Measurements from ENCODE around the gene COX8C.
A peak's percentile ranks its signal among the peaks of the same experiment; 100 is the strongest.

Gene COX8C

GRCh38 chr14:93329965-93330608, 16.9 kb upstream of the COX8C start:
- H3K27me3 ChIP-seq = no peaks in the 10 kb centered on the region
- H3K27ac ChIP-seq = no peak overlapping the region
- no peak for TF ChIP-seq CTCF (IDR thresholded peaks at IDR 0.05)
- intact Hi-C loops (cut with DNase I; ENCODE audit: low total_unique reads) = loop anchor here (5.0 kb wide), 1 partner anchor 218 kb away; no protein-coding TSS in a partner anchor
- DNase-seq = no peak
- H3K9me3 ChIP-seq = no peaks in the 10 kb centered on the region
- H3K36me3 ChIP-seq = no peaks in the 10 kb centered on the region
- H3K4me3 ChIP-seq = no peak overlapping the region
- H3K4me1 ChIP-seq = peaks cover 0 to 24% (median 14%) of the 10 kb centered on the region in 4 donors

- H3K9me3 ChIP-seq = no peaks in the 10 kb centered on the region
- no peak overlapping the region for H3K4me3 ChIP-seq
- H3K27me3 ChIP-seq = no peaks in the 10 kb centered on the region
- DNase-seq = no peak
- intact Hi-C loops (cut with DNase I; ENCODE audit: low total_unique reads) = loop anchor here (5.0 kb wide), 1 partner anchor 218 kb away; no protein-coding TSS in a partner anchor
- H3K27ac ChIP-seq = no peak overlapping the region
- H3K4me1 ChIP-seq = peaks cover 0 to 24% (median 14%) of the 10 kb centered on the region in 4 donors
- H3K36me3 ChIP-seq = no peaks in the 10 kb centered on the region
- no peak for TF ChIP-seq CTCF (IDR thresholded peaks at IDR 0.05)
Observed at GRCh38 chr14:93330609-93331000, 16.4 kb upstream of the COX8C start.

- H3K27ac ChIP-seq = peak overlapping the region; percentile 97
- peak in 1 of 2 donors; percentile 28 for DNase-seq
- TF ChIP-seq CTCF (IDR thresholded peaks at IDR 0.05) = no peak
Observed at GRCh38 chr14:93331002-93331727, 15.8 kb upstream of the COX8C start.

GRCh38 chr14:93331728-93332396, 15.1 kb upstream of the COX8C start:
- TF ChIP-seq CTCF (IDR thresholded peaks at IDR 0.05) = no peak
- Histone ChIP-seq H3K27ac (peak overlapping the region; percentile 97), H3K4me3 (peak overlapping the region; percentile 85 to 97), H3K27me3 (no peaks in the 10 kb centered on the region), H3K36me3 (no peaks in the 10 kb centered on the region), H3K4me1 (peaks cover 0 to 24% (median 14%) of the 10 kb centered on the region in 4 donors), H3K9me3 (no peaks in the 10 kb centered on the region)
- DNase-seq = no peak
- intact Hi-C loops (cut with DNase I; ENCODE audit: low total_unique reads) = loop anchor here (5.0 kb wide), 1 partner anchor 220 kb away; no protein-coding TSS in a partner anchor

More at GRCh38 chr14:93331002-93331727, 15.8 kb upstream of the COX8C start:
- no peaks in the 10 kb centered on the region for H3K9me3 ChIP-seq
- no peaks in the 10 kb centered on the region for H3K27me3 ChIP-seq
- intact Hi-C loops (cut with DNase I; ENCODE audit: low total_unique reads) = loop anchor here (5.0 kb wide), 1 partner anchor 219 kb away; no protein-coding TSS in a partner anchor
- H3K36me3 ChIP-seq = no peaks in the 10 kb centered on the region
- H3K4me3 ChIP-seq = peak overlapping the region; percentile 85 to 97
- peaks cover 0 to 24% (median 14%) of the 10 kb centered on the region in 4 donors for H3K4me1 ChIP-seq

- H3K36me3 ChIP-seq = no peaks in the 10 kb centered on the region
- DNase-seq = peak; percentile 33 to 80
- no peak for TF ChIP-seq CTCF (IDR thresholded peaks at IDR 0.05)
- peak overlapping the region; percentile 97 for H3K27ac ChIP-seq
- peak overlapping the region; percentile 85 to 97 for H3K4me3 ChIP-seq
- intact Hi-C loops (cut with DNase I; ENCODE audit: low total_unique reads) = loop anchor here (5.0 kb wide), 1 partner anchor 220 kb away; no protein-coding TSS in a partner anchor
- no peaks in the 10 kb centered on the region for H3K27me3 ChIP-seq
- H3K9me3 ChIP-seq = no peaks in the 10 kb centered on the region
- peaks cover 0 to 24% (median 14%) of the 10 kb centered on the region in 4 donors for H3K4me1 ChIP-seq
Observed at GRCh38 chr14:93332397-93332852, 14.6 kb upstream of the COX8C start.

All from tibial artery (tissue), 4 donors.